GF-D8 (cell line): Measurements from ENCODE around the gene KMT2C.

Source experiments
- DNase-seq: peaks from one replicate; lab custom pipeline; 2025; lab: John Stamatoyannopoulos, UW

KMT2C gene

DNA sequence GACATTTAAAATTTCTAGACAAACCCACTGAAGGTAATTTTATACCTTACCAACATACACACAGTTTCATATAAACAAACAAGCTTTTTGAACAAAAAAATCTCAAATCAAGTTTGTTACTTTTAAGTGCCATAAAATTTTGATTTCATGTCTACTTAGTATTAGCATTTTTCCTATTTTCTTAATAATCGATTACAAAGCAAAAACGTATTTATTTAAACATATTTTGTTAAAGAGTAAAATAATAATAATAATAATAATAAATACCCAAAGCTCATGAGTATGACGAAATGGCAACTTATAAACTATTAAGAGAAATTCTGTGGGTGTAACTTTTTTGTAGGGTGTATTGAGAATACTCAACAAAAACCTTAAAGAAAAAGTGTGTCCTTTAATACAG, 232.7 kb downstream of the KMT2C start:
- no peak for DNase-seq

GRCh38 chr7:152202056-152202455, 233.7 kb downstream of the KMT2C start:
- DNase-seq, result no peak

- DNase-seq, result no peak
Measured at GRCh38 chr7:152200395-152200794, 235.4 kb downstream of the KMT2C start.

DNA sequence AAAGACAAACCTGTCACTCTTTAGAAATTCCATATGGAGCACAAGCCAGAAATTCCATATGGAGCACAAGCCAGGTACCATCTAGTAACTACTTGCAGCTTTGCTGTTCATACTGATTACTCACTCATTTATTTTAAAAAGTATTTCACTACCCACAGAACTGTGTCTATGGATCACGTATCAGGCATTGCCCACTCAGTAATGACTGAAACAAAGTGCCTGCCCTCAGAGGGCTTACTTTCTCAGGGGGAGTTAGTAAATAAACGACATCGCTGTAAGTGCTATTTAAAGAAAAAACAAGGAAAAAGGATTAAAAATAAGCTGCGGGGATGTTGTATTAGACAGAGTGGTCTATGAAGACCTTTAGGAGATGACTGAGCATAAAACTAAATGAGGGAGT, 239.4 kb downstream of the KMT2C start:
- DNase-seq, result no peak

DNA sequence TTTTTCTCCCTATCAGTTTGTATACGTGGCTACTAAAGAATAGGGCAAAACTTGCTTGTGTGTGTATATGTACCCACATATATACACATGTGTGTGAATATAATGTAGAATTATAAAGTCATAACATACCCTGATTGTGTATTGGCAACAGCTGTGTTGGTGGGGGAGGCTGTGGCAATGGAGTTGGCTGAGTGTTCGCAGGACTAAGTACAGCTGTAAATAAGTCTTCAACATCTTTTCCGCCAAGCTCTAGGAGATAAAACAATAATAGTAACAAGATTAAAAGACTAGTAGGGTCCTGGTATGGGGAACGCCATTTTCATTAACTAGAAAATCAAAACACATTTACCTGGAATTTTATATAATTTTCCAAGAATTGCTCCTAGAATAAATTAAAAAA, 241.9 kb downstream of the KMT2C start:
- DNase-seq, result no peak

- DNase-seq, result no peak
Measured at GRCh38 chr7:152189061-152189460, 246.7 kb downstream of the KMT2C start.

DNA sequence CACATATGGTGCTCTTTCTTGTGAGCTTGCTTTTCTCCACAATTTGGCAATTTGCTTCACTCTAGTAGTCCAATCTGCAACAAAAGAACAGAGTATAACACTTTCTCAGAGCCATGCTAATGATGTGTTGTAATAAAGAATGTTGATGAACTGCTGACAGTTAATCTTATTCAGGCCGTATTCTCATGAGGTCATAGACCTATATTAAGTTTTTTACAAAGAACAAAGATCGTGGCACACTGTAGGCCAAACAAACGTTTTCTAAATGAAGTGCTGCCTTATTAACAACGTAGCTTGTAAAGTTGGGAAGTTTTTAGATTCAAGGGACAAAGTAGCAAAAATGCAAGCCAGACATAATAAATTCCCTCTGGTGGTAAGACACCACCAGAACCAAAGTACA, 250.2 kb downstream of the KMT2C start:
- DNase-seq, result no peak

- DNase-seq, result no peak
Measured at GRCh38 chr7:152180587-152180986, 255.2 kb downstream of the KMT2C start.

DNA sequence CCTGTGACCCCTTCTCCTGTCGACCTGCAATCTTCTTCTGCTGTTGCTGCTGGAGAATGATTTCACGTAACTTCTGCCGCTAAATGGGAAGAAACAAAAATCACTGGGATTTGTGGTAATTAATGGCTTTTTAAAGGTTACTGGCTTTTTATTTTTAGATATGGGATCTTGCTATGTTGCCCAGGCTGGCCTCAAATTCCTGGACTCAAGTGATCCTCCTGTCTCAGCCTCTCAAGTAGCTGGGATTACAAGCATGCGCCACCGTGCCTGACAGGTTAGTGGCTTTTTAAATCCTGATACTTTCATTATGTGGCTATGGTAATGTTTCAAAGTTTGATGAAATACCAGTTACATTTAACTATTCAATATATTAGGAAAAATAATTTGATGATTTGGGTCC, 255.8 kb downstream of the KMT2C start:
- DNase-seq, result no peak

- no peak for DNase-seq
Measured at GRCh38 chr7:152178405-152179058, 257.3 kb downstream of the KMT2C start.

GRCh38 chr7:152177681-152178404, 258.0 kb downstream of the KMT2C start:
- DNase-seq, result no peak

DNA sequence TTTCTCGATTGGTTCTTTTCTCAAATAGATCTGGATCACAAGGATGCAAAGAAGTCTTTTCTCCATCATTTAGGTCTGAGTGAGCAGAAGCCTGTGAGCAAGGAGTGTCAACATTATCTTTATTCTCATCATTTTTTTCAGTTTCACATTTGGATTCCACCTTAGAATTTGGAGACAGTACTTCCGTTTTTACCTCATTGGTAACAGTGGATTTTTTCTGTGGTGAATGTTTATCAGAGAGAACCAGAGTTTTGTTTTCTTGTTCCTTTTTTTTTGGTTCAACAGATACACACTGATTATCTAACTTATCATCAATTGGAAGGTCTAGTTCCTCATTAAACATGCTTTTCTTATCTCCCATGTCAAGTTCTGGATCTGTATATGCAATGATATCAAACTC, 259.0 kb downstream of the KMT2C start:
- DNase-seq, result no peak

GRCh38 chr7:152173372-152174070, 262.3 kb downstream of the KMT2C start:
- DNase-seq, result no peak

- DNase-seq, result no peak
Measured at GRCh38 chr7:152162287-152162686, 273.5 kb downstream of the KMT2C start.

DNA sequence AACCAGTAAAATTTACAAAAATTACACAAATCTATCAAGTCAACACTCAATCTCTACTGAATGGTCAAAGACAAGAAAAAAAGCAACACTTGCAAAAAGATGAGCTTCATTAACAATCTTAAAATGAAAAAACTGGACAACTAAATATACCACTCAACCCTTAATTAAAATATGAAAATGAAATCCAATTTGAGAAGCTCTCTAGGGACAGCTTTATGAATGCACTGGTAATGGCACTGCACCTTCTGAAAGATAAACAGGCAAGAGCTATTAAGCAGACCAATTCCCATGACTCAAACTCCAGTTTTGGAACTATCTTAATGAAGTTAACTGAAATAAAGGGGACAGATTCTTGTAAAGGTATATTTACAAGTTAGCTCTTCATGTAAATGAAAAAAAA, 274.6 kb downstream of the KMT2C start:
- no peak for DNase-seq

DNA sequence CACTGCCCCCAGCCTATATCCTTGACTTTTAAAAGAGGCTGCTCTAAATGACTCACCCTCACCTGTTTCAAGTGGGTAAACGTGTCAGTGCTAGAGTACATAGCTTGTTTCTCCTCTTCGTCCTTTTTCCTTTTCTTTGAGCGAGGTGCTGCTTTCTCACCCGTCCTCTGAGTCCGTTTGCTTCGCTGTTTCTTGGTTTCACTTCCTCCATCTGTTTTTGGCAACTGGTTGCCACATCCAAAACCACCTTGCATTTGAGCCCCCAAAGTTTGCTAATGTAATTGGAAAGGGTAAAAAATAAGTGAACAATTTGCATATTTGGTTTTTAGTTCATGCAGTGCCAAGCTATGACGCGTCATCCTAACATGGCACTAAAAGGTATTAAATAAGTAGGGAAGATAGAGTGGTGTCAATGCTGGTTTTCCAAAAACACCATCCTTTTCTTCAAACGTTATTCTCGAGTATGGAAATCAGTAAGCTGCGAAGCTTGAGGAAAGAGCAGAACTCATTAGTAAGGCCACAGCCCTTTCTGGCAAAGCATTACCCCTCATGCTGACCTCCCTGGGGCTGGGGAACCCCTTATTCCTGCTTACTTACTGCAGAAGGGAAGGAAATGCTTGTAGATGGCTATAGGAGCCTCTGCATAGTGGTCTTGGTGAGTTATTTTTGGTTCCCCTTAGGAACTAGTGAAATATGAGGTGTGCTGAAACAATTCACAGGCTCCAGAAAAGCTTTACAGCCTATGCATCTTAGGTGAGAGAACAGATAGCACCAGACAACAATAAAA, 276.8 kb downstream of the KMT2C start:
- DNase-seq, result no peak

DNA sequence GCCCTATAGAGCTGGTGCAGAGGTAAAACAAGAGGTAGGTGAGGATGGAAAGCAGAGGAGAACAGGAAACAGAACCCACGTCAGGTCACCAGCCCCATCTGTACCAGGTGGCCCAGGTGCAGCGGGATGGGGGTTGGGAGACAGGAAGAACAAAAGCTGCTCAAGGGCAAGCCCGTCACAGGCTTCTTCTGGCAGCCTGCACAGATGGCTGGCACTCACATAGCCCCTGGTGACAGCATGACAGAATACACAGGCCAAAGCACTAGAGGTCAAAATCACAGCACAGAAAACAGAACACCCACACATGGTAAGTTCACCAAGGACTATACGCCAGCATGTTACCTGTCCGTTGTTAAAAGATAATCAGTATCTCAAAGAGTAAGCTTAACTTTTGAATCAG, 283.5 kb downstream of the KMT2C start:
- no peak for DNase-seq

GRCh38 chr7:152149363-152149762, 286.4 kb downstream of the KMT2C start:
- DNase-seq, result no peak

- DNase-seq, result no peak
Measured at GRCh38 chr7:152148706-152149105, 287.1 kb downstream of the KMT2C start.

- DNase-seq, result no peak
Measured at GRCh38 chr7:152145853-152146466, 289.8 kb downstream of the KMT2C start.

GRCh38 chr7:152144557-152145245, 291.1 kb downstream of the KMT2C start:
- DNase-seq, result no peak
